Inflammatory macrophage (primary cell): ENCODE data around the gene WDFY4.

Experiments
- DNase-seq, 2 donors: peaks; one replicate each; pipeline ENCODE4 v3.0.0-alpha.2; 2020 to 2022

The WDFY4 gene

DNA sequence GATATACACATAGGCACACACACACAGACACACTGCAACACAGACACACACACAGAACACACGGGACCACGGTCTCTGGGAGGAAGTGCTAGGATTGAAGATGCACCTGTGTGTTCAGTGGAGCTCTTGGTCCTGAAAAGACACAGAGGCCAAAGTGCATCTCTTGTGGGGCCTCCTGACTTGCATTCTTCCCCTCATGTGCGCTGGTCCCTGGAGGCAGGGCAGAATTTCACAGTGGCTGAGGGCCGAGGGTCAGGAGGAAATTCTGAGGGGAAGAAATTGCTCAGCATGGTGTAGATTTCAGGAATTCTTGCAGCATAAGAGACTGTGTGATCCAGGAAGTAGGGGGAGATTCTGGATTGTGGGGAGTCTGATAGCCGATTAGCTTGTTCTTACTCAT is 35.9 kb downstream of the WDFY4 start:
- no peak for DNase-seq

DNA sequence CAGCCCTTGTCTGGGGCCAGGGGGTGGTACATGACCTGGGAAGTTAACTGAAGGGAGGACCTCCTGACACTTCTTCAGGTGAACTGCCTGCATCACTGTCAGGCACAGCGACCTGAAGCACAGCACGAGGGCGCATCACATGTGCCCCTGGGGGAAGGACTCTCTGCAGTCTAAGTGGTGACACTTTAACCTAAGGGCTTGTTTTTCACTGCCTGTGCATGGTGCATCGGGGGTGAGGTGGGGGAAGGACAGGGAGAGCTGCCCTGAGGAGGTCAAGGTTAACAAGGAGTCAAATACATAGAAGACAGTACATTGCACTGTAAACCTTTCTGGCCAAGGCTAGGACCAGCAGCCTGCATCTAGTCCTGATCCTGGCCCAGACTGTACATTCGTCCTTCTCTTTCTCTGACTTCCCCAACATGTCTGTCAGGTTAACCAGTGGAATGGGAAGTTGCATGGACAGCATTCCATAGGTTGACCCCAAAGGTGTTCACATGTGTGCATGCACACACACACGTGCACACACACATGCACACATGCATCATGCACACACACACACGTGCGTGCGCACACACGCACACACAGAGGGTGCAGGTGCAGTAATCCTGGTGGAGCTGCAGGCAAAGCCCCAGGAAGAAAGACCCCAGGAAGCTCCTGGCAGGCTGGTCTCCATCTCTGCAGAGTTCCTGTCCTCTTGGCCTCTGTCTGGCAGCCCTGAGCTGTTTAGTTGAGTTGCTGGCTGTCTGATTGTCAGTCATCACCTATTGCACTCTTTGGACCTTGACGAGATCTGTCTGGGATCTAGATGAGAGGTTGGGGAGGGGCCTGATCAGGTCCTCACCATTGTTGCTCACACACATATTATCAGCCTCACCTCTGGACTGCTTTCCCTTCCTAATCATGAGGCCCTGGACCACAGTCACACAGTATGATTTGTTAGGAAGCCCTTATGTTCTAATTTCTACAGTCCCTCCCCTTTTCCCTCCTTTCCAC is 37.8 kb downstream of the WDFY4 start:
- no peak for DNase-seq

- DNase-seq = no peak
Observed at GRCh38 chr10:48724127-48724526, 39.5 kb downstream of the WDFY4 start.

DNA sequence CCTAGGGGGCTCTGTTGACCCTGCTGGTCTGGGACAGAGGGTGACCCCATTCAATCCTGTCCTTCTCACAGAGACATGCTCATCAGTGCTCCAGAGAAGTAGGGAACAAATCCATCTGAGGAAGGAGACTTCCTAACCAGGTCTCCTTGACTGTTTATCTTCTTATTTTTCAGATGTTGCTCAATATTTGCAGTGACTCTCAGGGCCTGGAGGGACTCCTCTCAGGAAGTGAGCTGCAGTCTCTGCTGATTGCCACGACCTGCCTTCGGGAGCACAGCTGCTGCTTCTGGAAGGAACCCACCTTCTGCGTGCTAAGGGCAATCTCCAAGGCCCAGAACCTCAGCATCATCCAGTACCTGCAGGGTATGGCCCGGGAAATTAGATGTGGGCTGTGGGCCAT is 41.0 kb downstream of the WDFY4 start:
- peak in 1 of 2 donors; percentile 10 for DNase-seq

DNA sequence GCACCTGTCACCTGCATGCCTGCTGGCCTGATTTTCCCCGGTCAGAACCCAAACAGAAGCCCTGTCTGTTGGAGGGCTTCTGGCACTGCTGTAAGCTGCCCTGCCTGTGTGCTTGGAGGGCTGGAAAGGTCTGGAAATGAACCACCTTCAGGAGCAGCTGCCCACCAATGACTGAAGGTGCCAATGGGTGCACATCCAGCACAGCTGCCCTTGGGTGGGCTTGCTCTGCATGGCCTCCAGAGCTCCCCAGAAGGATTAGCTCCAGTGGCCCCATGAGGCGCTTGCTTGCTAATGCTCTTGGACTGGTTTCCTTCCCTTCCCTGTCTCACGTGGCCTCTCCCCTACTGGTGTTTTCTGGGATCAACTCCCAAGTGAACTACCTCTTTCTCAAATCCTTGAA is 43.2 kb downstream of the WDFY4 start:
- DNase-seq = no peak

GRCh38 chr10:48729222-48729621 is 44.5 kb downstream of the WDFY4 start:
- no peak for DNase-seq

GRCh38 chr10:48729941-48730457 is 45.3 kb downstream of the WDFY4 start:
- DNase-seq = no peak

DNA sequence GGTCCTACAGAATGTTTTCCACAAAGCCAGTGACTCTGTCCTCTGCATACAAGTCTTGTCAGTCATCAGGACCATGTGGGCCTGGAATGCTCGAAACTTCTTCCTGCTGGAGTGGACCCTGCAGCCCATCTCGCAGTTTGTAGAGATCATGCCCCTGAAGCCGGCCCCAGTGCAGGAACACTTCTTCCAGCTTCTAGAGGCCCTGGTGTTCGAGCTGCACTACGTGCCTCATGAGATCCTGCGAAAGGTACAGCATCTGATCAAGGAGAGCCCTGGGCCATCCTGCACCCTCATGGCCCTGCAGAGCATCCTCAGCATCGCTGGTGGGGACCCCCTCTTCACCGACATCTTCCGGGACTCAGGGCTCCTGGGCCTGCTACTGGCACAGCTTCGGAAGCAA is 46.5 kb downstream of the WDFY4 start:
- no peak for DNase-seq

GRCh38 chr10:48731654-48732053 is 47.0 kb downstream of the WDFY4 start:
- no peak for DNase-seq

GRCh38 chr10:48733329-48733728 is 48.7 kb downstream of the WDFY4 start:
- no peak for DNase-seq

DNA sequence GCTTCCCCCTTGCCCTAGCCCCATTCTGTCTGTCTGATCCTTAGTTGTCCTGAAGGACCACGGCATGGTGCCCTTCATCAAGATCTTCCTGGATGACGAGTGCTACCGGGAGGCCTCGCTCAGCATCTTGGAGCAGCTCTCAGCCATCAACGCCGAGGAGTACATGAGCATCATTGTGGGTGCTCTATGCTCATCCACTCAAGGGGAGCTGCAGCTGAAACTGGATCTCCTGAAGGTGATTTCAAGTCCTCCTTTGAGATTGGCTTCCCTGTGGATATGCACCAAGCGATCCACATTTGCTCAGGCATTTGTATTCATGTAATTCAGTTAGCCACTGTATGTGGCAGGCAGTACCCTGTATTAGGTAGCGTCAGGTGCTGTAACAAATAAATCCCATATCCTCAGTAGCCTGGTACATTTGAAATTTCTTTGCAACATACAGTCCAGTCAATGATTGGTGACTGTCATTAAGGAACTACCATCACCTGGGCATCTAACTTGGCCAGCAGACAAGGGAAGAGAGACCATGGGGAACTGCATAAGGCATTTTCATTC is 51.2 kb downstream of the WDFY4 start:
- no peak for DNase-seq

DNA sequence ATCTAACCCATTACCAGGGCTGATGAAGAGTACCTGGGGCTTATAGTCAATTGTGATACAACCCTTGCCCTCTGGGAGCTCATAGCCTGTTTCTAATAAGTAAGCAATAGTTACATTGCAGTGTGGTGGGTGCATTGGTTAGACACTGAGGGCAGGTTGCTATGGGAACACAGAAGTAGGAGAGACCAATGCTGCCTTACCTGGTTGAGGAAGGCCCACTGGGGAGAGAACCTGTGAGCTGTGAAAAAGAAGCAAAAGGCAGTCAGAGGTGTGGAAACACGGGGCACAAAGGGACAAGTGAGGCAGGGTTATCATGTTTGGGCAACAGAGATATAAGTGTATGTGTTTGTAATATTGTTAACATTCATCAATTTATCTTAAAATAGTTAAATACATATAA is 51.9 kb downstream of the WDFY4 start:
- DNase-seq = no peak

DNA sequence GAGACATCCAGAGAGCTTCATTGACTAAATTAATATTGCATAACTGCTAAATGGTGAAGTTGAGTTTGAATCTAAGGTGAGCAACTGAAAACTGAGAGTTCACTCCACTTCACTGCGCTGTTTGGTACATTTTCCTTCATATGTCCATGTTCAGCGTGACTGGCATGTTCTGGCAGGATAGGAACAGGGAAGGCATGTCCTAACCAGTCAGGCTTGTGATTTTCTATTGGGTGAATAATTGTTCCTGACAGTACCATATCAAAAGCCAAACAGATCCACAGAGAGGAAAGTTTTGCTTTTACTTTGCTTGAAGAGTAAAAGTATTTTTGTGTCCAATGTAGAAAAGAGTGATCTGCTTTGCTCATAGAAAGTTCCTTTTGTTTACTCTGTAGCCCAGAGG is 53.2 kb downstream of the WDFY4 start:
- DNase-seq = no peak

DNA sequence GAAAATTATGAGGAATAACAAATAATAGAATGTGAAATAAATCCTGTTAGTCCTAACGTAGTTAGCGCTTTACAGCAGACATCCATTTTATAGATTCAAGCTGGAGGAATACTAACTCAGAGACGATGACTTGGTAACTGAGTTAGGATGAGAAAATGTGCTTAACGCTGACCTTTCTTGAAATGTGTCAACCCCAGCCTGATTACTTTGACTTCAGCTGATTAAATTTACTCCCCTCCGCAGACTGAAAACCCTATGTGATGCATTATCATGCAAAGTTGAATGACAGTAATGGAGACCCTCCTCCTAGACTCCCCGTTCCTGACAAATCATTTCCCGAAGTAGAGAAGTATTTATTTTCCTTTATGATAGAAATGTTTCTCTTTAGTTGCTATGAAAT is 54.5 kb downstream of the WDFY4 start:
- DNase-seq = no peak

DNA sequence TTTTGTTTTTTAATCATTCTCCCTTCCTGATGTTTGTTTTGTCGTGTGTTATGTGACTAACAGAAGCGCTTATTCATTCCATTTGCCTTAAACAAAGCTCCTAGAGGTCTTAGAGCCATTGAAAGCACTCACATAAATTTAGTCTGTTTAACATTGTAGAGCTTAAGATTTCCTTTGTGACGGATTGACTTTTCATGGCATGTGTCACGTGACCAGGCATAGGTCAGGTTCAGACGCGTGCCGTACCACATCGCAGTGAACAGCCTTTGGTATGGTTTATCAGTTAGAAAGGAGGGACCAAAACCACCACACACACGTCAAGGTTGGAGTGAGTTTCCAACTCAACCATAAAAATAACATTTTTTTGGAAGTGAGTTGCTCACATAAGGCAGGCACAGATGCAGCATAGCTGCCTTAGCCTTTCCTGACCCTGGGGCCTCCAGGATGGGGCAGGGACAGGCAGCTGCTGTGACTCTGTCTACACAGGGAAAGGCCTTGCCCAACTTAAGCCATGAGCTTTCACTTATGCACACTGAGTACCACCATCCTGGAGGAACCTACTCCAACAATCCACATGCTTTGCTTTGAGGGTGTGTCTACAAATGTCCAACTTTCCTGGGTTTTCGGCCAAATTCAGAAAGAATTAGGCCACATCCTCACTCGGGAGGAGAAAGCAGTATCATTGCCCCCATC is 55.5 kb downstream of the WDFY4 start:
- no peak for DNase-seq

- DNase-seq = no peak
Observed at GRCh38 chr10:48740988-48741387, 56.3 kb downstream of the WDFY4 start.

DNA sequence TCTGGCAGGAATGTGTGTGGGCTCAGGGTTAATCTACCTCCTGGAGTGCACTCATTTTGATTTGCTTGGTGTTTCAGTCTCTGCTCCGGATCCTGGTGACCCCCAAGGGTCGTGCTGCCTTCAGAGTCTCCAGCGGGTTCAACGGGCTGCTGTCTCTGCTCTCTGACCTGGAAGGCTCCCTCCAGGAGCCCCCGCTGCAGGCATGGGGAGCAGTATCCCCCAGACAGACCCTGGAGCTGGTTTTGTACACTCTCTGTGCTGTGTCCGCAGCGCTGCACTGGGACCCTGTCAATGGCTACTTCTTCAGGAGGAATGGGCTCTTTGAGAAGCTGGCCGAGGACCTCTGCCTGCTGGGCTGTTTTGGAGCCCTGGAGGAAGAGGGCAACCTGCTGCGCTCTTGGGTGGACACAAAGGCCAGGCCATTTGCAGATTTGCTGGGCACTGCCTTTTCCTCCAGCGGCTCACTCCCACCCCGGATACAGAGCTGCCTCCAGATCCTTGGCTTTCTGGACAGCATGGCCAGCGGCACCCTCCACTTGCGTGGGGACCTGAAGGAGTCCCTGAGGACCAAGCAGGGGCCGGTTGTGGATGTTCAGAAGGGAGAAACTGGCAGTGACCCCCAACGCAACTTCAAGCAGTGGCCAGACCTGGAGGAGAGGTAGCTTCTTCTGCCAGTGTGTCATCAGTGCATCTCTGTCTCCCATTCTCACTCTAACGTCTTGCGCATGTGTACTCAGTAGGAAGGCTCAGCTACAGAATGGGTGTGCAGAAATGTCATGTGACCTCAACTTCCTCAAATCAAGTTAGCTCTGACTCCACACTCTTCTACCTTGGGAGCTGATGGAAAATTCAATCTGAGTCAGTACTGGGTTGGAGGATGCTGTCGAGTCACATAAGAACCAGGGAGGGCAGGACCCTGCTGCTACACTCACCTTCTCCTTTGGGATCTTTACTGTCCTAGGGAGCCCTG is 58.5 kb downstream of the WDFY4 start:
- DNase-seq = peak; percentile 61 to 63

DNA sequence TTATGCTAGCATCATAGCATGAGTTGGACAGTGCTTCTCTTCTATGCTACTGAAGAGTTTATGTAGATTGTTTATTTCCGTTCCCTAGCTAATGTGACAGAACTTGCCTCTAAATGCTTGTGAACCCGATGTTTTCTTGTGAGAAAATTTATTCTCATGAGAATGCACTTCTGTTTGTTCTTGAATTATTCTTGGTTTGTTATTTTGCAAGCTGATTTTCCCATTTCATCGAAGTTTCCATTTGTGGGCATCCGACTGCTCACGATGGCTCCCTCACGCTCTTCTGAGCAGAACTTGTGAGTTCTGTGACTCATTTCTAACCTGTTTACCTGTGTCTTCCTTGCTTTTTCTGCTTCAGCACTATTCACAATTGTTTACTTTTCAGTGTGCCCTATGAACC is 59.9 kb downstream of the WDFY4 start:
- no peak for DNase-seq

- no peak for DNase-seq
Observed at GRCh38 chr10:48745662-48746245, 61.1 kb downstream of the WDFY4 start.

DNA sequence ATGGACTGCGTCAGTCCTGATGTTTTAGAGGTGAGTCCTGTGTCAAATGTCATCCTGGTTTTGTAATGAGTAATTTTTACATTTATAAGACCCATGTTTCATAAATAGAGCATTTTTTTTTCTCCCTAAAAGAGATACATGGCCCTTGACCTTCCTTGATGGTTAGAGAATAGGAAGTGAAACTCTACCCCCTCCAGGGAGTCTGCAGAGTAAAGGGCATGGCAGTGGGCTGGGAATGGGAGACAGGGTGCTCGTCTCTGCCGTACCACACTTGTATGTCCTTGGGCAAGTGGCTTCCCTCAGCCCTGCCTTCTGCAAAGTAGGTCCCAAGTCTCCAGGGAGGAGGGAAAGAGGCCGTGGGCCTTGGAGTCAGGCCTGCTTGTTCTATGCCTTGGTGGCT is 63.9 kb downstream of the WDFY4 start:
- DNase-seq = peak; percentile 73 to 83

GRCh38 chr10:48749254-48749787 is 64.6 kb downstream of the WDFY4 start:
- DNase-seq = no peak
